ENCODE results near the gene HDAC11. TPM values are rescaled to one million over a fixed set of nuclear protein-coding genes. Genes with fewer than 3 reads are reported as not detected.

Gene HDAC11
- polyA plus RNA-seq, 3 donors: 2.9 to 3.9 (median 3.5) TPM

GRCh38 chr3:13483286-13483685 lies 3.2 kb downstream of the HDAC11 start:
- Histone ChIP-seq H2AFZ (ENCODE audit: insufficient read depth, low read depth, low read length, poor library complexity, severe bottlenecking) (no peak overlapping the region), H3K9ac (ENCODE audit: insufficient read depth, low read length, poor library complexity, severe bottlenecking) (no peak overlapping the region), H3K9me3 (replicated peaks in 1 of 2; ENCODE audit: control insufficient read depth in 1 of 2, insufficient read depth in 1 of 2, low read length in 2 of 2) (no peaks in the 10 kb centered on the region), H3K27me3 (ENCODE audit: control insufficient read depth in 2 of 2, insufficient read depth in 2 of 2, low read length in 2 of 2) (no peaks in the 10 kb centered on the region), H3K36me3 (replicated peaks in 1 of 2; ENCODE audit: control insufficient read depth in 1 of 2, insufficient read depth in 2 of 2, low read length in 2 of 2) (peaks cover 0 to 9% of the 10 kb centered on the region in 2 donors), H3K4me1 (ENCODE audit: control insufficient read depth in 1 of 2, insufficient read depth in 2 of 2, low read length in 2 of 2) (peaks cover 40 to 53% of the 10 kb centered on the region in 2 donors), H3K4me2 (replicated peaks; ENCODE audit: extremely low read depth, low read length, poor library complexity, severe bottlenecking) (no peak overlapping the region), H3K79me2 (ENCODE audit: insufficient read depth, low read length) (no peaks in the 10 kb centered on the region), H4K20me1 (ENCODE audit: insufficient read depth, low read length) (no peaks in the 10 kb centered on the region), H3K4me3 (replicated peaks in 1 of 3; ENCODE audit: low read depth in 2 of 3, low read length in 3 of 3) (no peak overlapping the region), H3K27ac (ENCODE audit: low read depth in 1 of 2, low read length in 2 of 2) (no peak overlapping the region)
- peaks cover 0 to 2% (median 0%) of the 10 kb centered on the region in 7 donors for H3K9me3 Mint-ChIP-seq
- no peak overlapping the region for H3K27ac Mint-ChIP-seq
- DNase-seq: no peak
- peaks cover 22 to 24% of the 10 kb centered on the region in 2 donors for H3K36me3 Mint-ChIP-seq
- H3K27me3 Mint-ChIP-seq (ENCODE audit: low read depth in 3 of 3): peaks cover 0 to 10% (median 1%) of the 10 kb centered on the region in 3 donors
- H3K4me1 Mint-ChIP-seq: peaks cover 46% of the 10 kb centered on the region
- no peak for TF ChIP-seq CTCF (IDR thresholded peaks at IDR 0.05)
- WGBS (ENCODE audit: insufficient coverage): 71% methylated on average over 7 of the region's 7 CpGs
- intact Hi-C loops (cut with micrococcal nuclease): loop anchor here in 1 of 2 donors (10.0 kb wide), 1 partner anchor 518 kb away; no protein-coding TSS in a partner anchor
- no peak overlapping the region for H3K4me3 Mint-ChIP-seq

- peak overlapping the region in 2 of 7 donors; percentile 21 to 30 for H3K27ac Mint-ChIP-seq
- intact Hi-C loops (cut with micrococcal nuclease): loop anchor here in 1 of 2 donors (10.0 kb wide), 1 partner anchor 519 kb away; no protein-coding TSS in a partner anchor
- Histone ChIP-seq H3K27me3 (ENCODE audit: control insufficient read depth in 2 of 2, insufficient read depth in 2 of 2, low read length in 2 of 2) (no peaks in the 10 kb centered on the region), H3K9ac (ENCODE audit: insufficient read depth, low read length, poor library complexity, severe bottlenecking) (no peak overlapping the region), H3K4me3 (replicated peaks in 1 of 3; ENCODE audit: low read depth in 2 of 3, low read length in 3 of 3) (no peak overlapping the region), H3K79me2 (ENCODE audit: insufficient read depth, low read length) (no peaks in the 10 kb centered on the region), H3K9me3 (replicated peaks in 1 of 2; ENCODE audit: control insufficient read depth in 1 of 2, insufficient read depth in 1 of 2, low read length in 2 of 2) (no peaks in the 10 kb centered on the region), H3K4me2 (replicated peaks; ENCODE audit: extremely low read depth, low read length, poor library complexity, severe bottlenecking) (no peak overlapping the region), H3K4me1 (ENCODE audit: control insufficient read depth in 1 of 2, insufficient read depth in 2 of 2, low read length in 2 of 2) (peaks cover 36 to 48% of the 10 kb centered on the region in 2 donors), H3K36me3 (replicated peaks in 1 of 2; ENCODE audit: control insufficient read depth in 1 of 2, insufficient read depth in 2 of 2, low read length in 2 of 2) (peaks cover 0 to 9% of the 10 kb centered on the region in 2 donors), H4K20me1 (ENCODE audit: insufficient read depth, low read length) (no peaks in the 10 kb centered on the region), H2AFZ (ENCODE audit: insufficient read depth, low read depth, low read length, poor library complexity, severe bottlenecking) (no peak overlapping the region), H3K27ac (ENCODE audit: low read depth in 1 of 2, low read length in 2 of 2) (no peak overlapping the region)
- peaks cover 0 to 2% (median 0%) of the 10 kb centered on the region in 7 donors for H3K9me3 Mint-ChIP-seq
- peaks cover 24 to 25% of the 10 kb centered on the region in 2 donors for H3K36me3 Mint-ChIP-seq
- 98% methylated on average over 11 of the region's 21 CpGs for WGBS (ENCODE audit: insufficient coverage)
- H3K4me3 Mint-ChIP-seq: no peak overlapping the region
- peaks cover 0 to 10% (median 1%) of the 10 kb centered on the region in 3 donors for H3K27me3 Mint-ChIP-seq (ENCODE audit: low read depth in 3 of 3)
- TF ChIP-seq CTCF (IDR thresholded peaks at IDR 0.05): no peak
- no peak for DNase-seq
- H3K4me1 Mint-ChIP-seq: peaks cover 41% of the 10 kb centered on the region
These were observed 4.0 kb downstream of the HDAC11 start for GRCh38 chr3:13483988-13484695.

All from CD14-positive monocyte (primary cell).